Hematopoietic multipotent progenitor cell treated with erythropoietin and hydrocortisone succinate and interleukin-3 and kit ligand, for 8 days (in vitro differentiated cells): ENCODE results near the gene CEP131.

Source experiments
- DNase-seq: peaks from one replicate; pipeline ENCODE4 v3.0.0-alpha.2; 2015

The CEP131 gene

GRCh38 chr17:81182596-81182995 lies 40.2 kb downstream of the CEP131 start:
- DNase-seq = no peak

GRCh38 chr17:81181811-81182185 lies 41.0 kb downstream of the CEP131 start:
- no peak for DNase-seq

- no peak for DNase-seq
Measured at GRCh38 chr17:81180836-81181810, 41.6 kb downstream of the CEP131 start.

GRCh38 chr17:81179861-81180260 lies 42.9 kb downstream of the CEP131 start:
- no peak for DNase-seq

- no peak for DNase-seq
Measured at GRCh38 chr17:81179220-81179619, 43.5 kb downstream of the CEP131 start.

- DNase-seq = no peak
Measured at GRCh38 chr17:81178136-81179091, 44.4 kb downstream of the CEP131 start.

- DNase-seq = peak; percentile 16
Measured at GRCh38 chr17:81176666-81177065, 46.1 kb downstream of the CEP131 start.

- no peak for DNase-seq
Measured at GRCh38 chr17:81173762-81174155, 49.0 kb downstream of the CEP131 start.

GRCh38 chr17:81173052-81173761 lies 49.6 kb downstream of the CEP131 start:
- peak; percentile 5 for DNase-seq

GRCh38 chr17:81171941-81172340 lies 50.8 kb downstream of the CEP131 start:
- DNase-seq = no peak

- DNase-seq = no peak
Measured at GRCh38 chr17:81170727-81171494, 51.9 kb downstream of the CEP131 start.

- no peak for DNase-seq
Measured at GRCh38 chr17:81169870-81170309, 52.9 kb downstream of the CEP131 start.

- no peak for DNase-seq
Measured at GRCh38 chr17:81167638-81168037, 55.1 kb downstream of the CEP131 start.

- DNase-seq = no peak
Measured at GRCh38 chr17:81167194-81167524, 55.6 kb downstream of the CEP131 start.

GRCh38 chr17:81166033-81166492 lies 56.7 kb downstream of the CEP131 start, which contains the start of gene AATK:
Gene AATK, minus strand, starts transcription at chr17:81166221. Its CDS starts 229 bp downstream, at chr17:81165992.
- DNase-seq = no peak

- no peak for DNase-seq
Measured at GRCh38 chr17:81165246-81166032, 57.3 kb downstream of the CEP131 start, which contains the start of gene PVALEF. Gene PVALEF, plus strand, starts transcription at chr17:81165507. Its CDS starts 15,720 bp downstream, at chr17:81181227.

- no peak for DNase-seq
Measured at GRCh38 chr17:81164371-81165245, 58.2 kb downstream of the CEP131 start.

GRCh38 chr17:81163703-81164370 lies 58.9 kb downstream of the CEP131 start:
- DNase-seq = no peak

- no peak for DNase-seq
Measured at GRCh38 chr17:81163051-81163695, 59.6 kb downstream of the CEP131 start.
